Femur (tissue), 1 donor: Measurements from ENCODE around the gene TMEM138.
"Not testable (repeated sequence)": the region's sequence is repeated elsewhere in the genome, so short reads cannot be mapped to it uniquely, and the experiment has no call there.

ENCODE experiments used
- DNase-seq: peaks from one replicate; pipeline ENCODE4 v3.0.0-alpha.2; 2017

The TMEM138 gene

GRCh38 chr11:61367406-61367805 lies 5.2 kb downstream of the TMEM138 start:
- no peak for DNase-seq

GRCh38 chr11:61368646-61369045 lies 6.5 kb downstream of the TMEM138 start:
- no peak for DNase-seq

- no peak for DNase-seq
Measured at GRCh38 chr11:61369372-61370348, 7.5 kb downstream of the TMEM138 start.

DNA sequence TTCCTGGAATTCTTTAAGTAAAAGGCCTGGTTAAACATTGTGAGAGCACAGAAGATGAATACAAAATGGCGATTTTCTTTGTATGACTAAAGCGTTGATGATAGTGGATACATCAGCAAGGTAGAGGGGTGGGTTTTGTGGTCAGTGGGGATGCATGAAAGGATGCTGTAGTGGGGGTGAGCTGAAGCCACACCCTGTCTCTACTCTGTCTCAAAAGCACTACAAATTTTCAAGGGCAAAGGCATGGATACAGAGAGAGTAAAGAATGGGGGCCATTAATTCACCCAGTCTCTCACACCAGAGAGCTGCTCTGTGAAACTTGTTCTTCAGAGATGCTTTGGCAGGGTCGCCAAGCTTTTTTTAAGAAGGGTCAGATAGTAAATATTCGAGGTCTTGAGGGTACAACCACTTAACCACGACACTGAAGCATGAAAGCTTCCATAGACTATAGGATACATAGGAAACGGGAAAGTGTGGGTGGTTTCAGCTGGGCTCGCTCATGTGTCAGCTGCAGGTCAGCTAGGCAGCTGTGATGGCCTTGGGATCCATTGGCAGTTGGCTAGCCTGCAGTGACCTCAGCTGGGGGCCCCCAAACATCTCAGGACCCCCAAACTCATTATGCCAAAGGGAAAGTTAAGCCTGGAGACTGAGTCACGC lies 8.3 kb downstream of the TMEM138 start:
- DNase-seq = no peak

- no peak for DNase-seq
Measured at GRCh38 chr11:61372659-61373420, 10.7 kb downstream of the TMEM138 start.

- DNase-seq = no peak
Measured at GRCh38 chr11:61375761-61376108, 13.6 kb downstream of the TMEM138 start.

DNA sequence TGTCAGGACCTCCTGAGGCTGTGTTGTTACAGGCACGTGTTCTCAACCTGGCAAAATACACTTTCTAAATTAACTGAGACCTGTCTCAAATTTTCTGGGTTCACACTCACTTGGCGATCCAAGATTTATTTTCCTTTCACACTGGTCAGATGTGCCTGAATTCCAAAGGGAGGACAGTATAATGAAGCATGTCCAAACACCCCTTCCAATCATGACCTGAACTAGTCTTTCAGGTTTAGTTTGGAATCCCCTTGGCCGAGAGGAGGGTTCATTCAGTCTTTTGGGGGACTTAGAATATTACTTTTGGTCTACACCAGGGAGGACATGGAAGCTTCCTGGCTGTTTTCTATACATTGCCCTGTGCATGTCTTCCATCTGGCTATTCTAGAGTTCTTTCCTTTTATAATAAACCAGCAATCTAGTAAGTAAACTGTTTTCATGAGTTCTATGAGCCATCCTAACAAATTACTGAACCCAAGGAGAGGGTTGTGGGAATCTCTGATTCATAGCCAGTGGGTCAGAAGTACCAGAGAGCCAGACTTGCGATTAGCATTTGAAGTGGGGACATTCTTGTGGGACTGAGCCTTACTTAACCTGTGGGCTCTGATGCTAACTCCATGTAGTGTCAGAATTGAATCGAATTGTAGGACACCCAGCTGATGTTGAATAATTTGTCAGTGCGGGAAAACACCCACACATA lies 15.4 kb downstream of the TMEM138 start:
- no peak for DNase-seq

DNA sequence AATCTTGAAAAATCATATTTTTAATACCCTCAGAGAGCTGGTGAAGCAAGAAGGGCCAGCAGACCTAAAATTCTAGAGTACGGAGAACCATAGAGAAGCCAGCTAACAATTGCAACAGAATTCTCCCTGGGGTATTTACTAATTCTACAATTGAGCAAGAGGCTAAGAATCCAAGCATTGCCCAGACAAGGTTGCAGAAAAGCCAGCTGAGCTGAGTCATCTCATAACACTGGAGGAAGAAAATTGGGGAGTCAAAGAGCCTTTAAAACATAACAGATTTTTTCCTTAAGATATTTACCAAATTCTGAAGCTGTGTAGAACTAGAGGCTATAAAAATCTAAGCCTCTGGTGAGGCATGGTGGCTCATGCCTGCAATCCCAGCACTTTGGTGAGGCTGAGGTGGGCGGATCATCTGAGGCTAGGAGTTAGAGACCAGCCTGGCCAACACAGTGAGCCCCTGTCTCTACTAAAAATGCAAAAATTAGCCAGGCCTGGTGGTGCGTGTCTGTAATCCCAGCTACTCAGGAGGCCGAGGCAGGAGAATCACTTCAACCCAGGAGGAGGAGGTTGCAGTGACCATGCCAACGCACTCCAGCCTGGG lies 16.6 kb downstream of the TMEM138 start:
- no peak for DNase-seq

DNA sequence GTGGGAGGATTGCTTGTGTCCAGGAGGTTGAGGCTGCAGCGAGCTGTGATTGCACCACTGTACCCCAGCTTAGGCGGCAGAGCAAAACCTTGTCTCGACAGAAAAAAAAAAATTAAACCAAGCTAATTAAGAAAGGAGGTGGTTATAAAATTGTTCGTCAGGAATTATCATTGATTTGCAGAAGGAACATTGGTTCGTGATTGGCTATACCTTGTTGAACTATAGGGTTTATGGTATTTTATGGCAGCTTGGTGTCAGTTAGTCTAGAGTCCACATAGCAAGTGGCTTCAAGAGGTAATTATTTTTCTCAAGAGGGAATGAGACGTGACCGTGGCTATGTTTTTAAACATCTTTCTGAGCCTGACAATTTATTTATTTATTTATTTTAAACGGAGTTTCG lies 18.7 kb downstream of the TMEM138 start:
- no peak for DNase-seq

DNA sequence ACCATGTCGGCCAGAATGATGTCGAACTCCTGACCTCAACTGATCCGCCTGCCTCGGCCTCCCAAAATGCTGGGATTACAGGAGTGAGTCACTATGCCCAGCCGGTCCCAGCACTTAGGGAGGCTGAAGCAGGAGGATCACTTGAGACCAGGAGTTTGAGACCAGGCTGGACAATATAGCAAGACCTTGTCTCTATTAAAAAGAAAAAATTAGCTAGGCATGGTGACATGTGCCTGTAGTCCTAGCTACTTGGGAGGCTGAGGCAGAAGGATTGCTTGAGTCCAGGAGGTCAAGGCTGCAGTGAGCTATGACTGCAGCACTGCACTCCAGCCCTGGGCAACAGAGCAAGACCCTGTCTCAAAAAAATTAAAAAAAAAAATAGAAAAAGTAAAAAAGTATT lies 21.7 kb downstream of the TMEM138 start:
- not testable (repeated sequence) for DNase-seq

DNA sequence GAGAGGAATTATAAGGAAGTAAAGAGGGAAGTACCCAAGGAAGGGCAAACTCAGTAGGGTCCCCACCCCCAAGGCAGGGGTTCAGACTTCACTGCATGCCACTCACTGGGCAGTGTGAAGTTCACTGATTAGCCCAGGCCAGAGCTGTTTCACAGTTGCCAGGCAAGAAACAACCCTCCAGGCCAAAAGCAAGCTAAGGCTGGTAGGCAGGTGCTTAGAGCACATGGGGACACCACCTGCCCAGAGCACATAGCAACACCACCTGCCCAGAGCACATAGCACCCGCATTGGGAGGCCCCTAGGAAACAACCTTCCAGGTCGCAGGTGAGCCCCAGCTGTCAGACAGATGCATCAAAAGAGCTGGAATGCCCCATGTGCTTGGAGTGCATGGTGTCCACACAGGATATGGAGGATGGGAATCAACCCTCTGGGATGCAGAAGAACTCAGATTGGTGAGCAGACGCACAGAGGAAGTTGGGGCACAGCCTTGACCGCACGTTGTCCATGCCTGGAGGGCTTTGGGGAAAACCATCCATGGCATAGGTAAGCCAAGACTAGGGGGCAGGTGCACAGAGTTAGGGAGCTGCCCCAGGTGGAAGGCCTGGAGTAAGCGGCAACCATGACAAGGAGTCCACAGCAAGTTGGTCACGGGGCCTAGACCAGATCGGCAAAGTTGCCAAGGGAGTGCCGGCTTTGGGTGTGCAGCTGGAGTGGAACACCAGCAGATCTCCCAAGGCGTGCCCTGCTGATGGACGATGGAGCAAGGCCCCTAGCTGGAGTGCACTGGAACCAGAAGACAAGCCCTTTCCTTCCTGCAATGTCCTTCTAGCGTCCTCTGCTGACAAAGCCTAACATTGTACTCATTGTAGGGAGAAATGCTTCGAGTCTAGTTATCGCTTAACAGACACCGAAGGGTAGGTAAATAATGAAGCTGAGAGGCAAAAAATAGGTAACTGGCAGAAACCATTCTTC lies 22.4 kb downstream of the TMEM138 start:
- DNase-seq = no peak

GRCh38 chr11:61390161-61390560 lies 28.0 kb downstream of the TMEM138 start:
- DNase-seq = no peak

DNA sequence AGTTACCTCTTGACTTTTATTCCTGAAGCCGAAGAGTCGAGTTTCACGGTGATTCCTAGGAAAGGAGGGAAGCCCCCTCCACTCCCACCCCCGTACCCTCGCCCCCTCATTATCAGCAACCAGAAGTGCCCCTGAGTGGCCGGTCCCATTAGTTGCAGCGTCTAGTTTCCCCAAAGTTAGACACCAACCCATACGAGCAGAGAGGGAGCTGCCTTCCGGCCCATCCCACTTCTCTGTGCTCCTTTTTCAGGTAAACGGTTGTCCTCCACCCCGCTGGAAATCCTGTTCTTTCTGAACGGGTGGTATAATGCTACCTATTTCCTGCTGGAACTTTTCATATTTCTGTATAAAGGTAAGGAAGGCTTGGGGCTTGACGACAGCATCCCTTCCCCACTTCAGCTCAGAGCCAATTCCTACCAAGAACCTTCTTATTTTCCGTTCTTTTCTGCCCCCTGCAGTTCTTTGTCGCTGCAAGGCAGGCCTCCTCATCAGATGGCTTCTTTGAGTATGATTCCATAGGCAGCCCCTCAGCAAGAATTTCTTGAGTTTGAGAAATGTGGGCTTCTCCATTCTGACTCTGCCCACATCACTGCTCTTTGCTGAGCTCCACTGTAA lies 30.9 kb downstream of the TMEM138 start:
- DNase-seq = no peak

DNA sequence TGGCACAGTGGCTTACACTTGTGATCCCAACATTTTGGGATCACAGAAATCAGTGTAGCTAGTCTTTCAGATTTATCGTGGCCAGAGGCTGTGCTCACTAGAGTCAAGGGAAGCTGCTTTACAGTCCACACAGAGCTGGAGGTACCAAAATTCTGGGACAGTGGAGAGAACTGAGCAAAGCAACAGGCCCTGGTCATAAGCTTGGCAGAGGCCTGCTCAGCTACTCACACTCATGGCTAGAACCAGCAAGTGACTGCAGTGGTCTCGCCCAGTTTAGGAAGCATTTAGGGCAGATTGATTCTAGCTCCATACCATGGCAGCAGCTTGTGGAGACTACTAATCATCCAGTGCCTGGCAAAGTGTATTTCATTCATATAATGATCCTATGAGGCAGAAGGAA lies 39.0 kb downstream of the TMEM138 start:
- DNase-seq = no peak

GRCh38 chr11:61401573-61401972 lies 39.4 kb downstream of the TMEM138 start:
- DNase-seq = no peak

DNA sequence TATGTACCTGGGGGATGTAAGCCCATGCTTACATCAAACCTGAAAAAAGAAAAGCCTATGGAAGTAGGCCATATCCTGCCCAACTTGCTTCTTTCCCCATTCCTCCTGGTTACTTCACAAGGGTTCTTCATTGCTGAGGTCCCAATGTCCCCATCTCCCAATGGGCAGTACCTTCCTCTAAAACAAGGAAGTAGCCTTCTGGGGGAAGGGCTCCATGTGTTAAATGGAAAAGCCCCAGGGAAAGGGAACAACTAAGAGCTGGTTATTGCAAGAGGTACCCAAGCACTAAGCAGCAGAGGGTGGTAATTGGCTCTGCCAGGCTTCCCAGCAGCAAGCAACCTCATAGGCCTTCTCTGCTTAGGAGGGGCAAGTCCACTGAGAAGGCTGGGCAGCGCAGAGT lies 41.5 kb downstream of the TMEM138 start:
- no peak for DNase-seq

GRCh38 chr11:61404103-61404502 lies 41.9 kb downstream of the TMEM138 start:
- DNase-seq = no peak

DNA sequence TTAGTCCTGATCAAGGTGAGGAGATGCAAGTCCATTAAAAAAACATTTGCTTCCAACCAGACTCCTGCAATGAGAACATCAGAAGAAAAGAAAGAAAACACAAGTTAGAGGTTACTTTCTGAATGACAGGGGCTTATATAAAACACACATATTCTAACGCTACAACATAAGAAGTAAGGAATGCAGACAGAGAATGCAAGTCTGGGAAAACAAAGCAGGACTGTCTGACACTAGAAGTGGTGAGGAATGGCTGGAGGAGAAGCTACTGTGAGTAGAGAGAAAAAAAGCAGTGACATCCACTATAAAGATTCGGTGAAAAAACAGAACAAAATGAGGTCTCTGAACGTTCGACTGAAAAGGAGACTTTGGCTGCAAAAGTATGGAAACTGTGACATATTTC lies 42.5 kb downstream of the TMEM138 start:
- DNase-seq = no peak

- no peak for DNase-seq
Measured at GRCh38 chr11:61406067-61406466, 43.9 kb downstream of the TMEM138 start.

DNA sequence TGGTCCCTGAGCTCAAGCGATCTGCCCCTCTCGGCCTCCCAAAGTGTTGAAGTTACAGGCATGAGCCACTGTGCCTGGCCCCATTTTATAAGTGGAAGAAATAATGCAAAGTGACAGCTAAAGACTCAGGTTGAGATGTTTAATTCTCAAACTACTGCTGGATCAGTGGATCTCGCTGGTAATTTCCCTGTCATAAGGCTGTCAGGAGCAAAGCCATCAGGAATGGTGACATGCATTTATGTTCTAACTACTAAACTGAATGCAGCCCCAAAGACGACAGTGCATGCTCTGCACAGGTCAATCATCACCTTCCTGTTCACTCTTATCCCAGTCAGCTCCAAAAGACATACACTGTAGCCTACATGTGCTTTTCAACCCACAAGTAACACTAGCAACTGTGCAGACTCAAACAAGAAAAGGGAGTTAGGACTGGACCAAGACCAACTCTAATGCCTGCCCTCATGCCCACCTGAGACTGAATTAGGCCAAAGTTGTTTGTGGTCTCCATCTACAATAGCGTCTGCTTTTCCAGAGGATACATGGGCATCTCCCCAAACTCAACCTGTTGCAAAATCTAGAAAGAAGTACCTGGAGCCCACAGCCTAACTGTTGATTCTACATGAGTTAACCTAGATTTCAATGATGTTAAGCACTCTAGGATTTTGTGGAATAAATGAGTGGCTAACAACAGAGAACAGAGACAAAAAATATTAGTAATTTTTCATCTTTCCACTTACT lies 45.0 kb downstream of the TMEM138 start:
- DNase-seq = no peak
